Measurements from ENCODE around the gene RPS23.

DNA sequence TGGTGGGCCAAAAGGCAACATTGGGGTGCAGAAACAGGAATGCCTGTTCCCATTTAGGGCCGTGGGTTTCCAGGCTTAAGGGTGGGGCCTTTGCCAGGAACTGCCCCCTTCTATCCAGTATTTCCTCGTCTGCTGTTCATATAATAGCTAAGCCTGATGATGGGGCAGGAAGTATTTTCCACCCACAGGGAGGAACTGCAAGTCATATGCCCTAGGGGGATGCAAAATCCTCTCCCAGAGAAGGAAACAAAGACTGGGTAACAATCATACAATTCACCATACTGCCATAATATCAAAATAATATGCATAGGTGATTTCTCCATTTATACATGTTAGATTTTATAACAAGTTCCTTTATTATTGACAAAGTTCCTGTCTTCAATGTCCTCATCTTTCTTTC lies 20.5 kb upstream of the RPS23 start:
- TF ChIP-seq EZH2phosphoT487 (IDR thresholded peaks at IDR 0.05; ENCODE audit: insufficient read depth, low read depth): no peak
- TF ChIP-seq EZH2 (IDR thresholded peaks at IDR 0.05; ENCODE audit: insufficient read depth, poor library complexity, severe bottlenecking): no peak

All from GM23248 (cell line).